Nucleus accumbens (tissue), 56 donors: ENCODE measurements around the gene SYT12.

Source experiments
- DNase-seq, 56 donors: peaks; one replicate each; lab custom pipeline; 2025; lab: John Stamatoyannopoulos, UW

The SYT12 gene

GRCh38 chr11:67090717-67091116, 67.8 kb downstream of the SYT12 start:
- no peak for DNase-seq

GRCh38 chr11:67095214-67095507, 72.2 kb downstream of the SYT12 start:
- DNase-seq = no peak

GRCh38 chr11:67098799-67099429, 76.0 kb downstream of the SYT12 start:
- no peak for DNase-seq

GRCh38 chr11:67099831-67100324, 76.9 kb downstream of the SYT12 start:
- no peak for DNase-seq
